C4-2B (cell line): ENCODE measurements around the gene SLC25A42.

ENCODE experiments used
- CTCF ChIP-seq: fragments of 450-650 bp; conservative IDR thresholded peaks from 2 replicates; pipeline ENCODE4 v1.5.1; 2017; ENCODE audit warnings: mild to moderate bottlenecking
- ZFX ChIP-seq: fragments of 450-650 bp; IDR thresholded peaks from 2 replicates; pipeline ENCODE4 v1.6.1; 2017

- no peak for TF ChIP-seq CTCF
- TF ChIP-seq ZFX: no peak
Observed at GRCh38 chr19:19039901-19040300, 23.9 kb upstream of the SLC25A42 start.
